Measurements from ENCODE around the gene TCTA.

DNA sequence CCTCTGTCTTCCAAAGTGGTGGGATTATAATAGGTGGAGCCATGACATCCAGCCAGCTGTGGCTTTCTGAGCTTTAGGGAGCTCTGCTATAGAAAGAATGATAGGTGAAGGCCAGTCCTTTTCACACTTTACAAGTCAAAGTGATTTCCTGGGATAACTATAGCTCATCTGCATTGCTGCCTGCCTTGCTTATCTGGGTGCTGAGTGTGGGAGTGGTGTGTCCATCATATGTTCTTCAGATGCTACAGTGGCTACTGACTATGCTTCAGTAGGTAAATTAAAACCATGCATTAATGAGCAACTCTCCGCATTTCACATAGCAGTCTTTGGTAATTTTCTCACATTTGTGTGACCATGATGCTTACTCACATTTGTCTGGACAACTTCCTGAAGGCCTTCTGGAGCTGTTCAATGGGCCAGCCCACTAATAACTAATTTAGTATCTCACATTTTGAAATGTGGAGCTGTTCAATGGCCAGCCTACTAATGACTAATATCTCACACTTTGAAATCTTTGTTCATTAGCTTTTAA is 23.9 kb upstream of the TCTA start:
- TF ChIP-seq, protein P1, sequence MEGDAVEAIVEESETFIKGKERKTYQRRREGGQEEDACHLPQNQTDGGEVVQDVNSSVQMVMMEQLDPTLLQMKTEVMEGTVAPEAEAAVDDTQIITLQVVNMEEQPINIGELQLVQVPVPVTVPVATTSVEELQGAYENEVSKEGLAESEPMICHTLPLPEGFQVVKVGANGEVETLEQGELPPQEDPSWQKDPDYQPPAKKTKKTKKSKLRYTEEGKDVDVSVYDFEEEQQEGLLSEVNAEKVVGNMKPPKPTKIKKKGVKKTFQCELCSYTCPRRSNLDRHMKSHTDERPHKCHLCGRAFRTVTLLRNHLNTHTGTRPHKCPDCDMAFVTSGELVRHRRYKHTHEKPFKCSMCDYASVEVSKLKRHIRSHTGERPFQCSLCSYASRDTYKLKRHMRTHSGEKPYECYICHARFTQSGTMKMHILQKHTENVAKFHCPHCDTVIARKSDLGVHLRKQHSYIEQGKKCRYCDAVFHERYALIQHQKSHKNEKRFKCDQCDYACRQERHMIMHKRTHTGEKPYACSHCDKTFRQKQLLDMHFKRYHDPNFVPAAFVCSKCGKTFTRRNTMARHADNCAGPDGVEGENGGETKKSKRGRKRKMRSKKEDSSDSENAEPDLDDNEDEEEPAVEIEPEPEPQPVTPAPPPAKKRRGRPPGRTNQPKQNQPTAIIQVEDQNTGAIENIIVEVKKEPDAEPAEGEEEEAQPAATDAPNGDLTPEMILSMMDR (IDR thresholded peaks at IDR 0.05), result no peak
- TF ChIP-seq NR1H2 (CRISPR knock-in tag; IDR thresholded peaks at IDR 0.05), result no peak
- no peak for TF ChIP-seq NR3C1 (CRISPR knock-in tag; conservative IDR thresholded peaks at IDR 0.05; ENCODE audit: low read depth)
- no peak for TF ChIP-seq CBFB (CRISPR knock-in tag; IDR thresholded peaks at IDR 0.05; ENCODE audit: low read depth)
- TF ChIP-seq FOXK1 (CRISPR knock-in tag; IDR thresholded peaks at IDR 0.05), result no peak
- TF ChIP-seq, protein P2, sequence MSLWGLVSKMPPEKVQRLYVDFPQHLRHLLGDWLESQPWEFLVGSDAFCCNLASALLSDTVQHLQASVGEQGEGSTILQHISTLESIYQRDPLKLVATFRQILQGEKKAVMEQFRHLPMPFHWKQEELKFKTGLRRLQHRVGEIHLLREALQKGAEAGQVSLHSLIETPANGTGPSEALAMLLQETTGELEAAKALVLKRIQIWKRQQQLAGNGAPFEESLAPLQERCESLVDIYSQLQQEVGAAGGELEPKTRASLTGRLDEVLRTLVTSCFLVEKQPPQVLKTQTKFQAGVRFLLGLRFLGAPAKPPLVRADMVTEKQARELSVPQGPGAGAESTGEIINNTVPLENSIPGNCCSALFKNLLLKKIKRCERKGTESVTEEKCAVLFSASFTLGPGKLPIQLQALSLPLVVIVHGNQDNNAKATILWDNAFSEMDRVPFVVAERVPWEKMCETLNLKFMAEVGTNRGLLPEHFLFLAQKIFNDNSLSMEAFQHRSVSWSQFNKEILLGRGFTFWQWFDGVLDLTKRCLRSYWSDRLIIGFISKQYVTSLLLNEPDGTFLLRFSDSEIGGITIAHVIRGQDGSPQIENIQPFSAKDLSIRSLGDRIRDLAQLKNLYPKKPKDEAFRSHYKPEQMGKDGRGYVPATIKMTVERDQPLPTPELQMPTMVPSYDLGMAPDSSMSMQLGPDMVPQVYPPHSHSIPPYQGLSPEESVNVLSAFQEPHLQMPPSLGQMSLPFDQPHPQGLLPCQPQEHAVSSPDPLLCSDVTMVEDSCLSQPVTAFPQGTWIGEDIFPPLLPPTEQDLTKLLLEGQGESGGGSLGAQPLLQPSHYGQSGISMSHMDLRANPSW (CRISPR knock-in tag; conservative IDR thresholded peaks at IDR 0.05; ENCODE audit: low read depth), result no peak
- no peak for TF ChIP-seq KAT7 (CRISPR knock-in tag; IDR thresholded peaks at IDR 0.05; ENCODE audit: borderline replicate concordance)
- no peak for TF ChIP-seq TEAD4 (CRISPR knock-in tag; IDR thresholded peaks at IDR 0.05)
- TF ChIP-seq, protein P3, sequence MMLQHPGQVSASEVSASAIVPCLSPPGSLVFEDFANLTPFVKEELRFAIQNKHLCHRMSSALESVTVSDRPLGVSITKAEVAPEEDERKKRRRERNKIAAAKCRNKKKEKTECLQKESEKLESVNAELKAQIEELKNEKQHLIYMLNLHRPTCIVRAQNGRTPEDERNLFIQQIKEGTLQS (CRISPR knock-in tag; conservative IDR thresholded peaks at IDR 0.05), result no peak
- TF ChIP-seq TP53 (CRISPR knock-in tag; IDR thresholded peaks at IDR 0.05), result no peak
- TF ChIP-seq FOXP1 (CRISPR knock-in tag; IDR thresholded peaks at IDR 0.05; ENCODE audit: borderline replicate concordance), result no peak
- no peak for TF ChIP-seq ZNF317 (CRISPR knock-in tag; IDR thresholded peaks at IDR 0.05; ENCODE audit: borderline replicate concordance, low read depth)
- TF ChIP-seq, protein P4, sequence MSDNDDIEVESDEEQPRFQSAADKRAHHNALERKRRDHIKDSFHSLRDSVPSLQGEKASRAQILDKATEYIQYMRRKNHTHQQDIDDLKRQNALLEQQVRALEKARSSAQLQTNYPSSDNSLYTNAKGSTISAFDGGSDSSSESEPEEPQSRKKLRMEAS (CRISPR knock-in tag; IDR thresholded peaks at IDR 0.05), result no peak

Measured in WTC11 (cell line).